ENCODE data around the gene CEP70.

DNA sequence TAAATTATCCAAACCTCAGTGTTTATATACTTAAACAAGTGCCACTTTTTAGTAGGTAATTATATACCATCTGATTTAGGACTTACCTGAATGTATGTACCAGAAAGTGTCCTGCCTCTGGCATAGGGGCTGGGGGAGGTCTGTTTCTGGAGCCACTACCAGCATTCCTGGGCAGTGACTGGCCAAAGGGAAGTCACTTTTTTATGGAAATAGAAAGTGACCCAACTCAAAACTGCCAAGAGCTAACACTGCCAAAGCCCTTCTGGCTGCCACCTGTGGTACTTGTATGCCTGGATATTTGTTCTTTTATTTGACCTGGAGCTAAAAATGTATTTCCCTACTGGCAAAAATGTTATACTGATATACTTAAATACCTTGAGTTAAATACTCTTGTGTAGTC lies 116.9 kb downstream of the CEP70 start:
- TF ChIP-seq, protein P1, sequence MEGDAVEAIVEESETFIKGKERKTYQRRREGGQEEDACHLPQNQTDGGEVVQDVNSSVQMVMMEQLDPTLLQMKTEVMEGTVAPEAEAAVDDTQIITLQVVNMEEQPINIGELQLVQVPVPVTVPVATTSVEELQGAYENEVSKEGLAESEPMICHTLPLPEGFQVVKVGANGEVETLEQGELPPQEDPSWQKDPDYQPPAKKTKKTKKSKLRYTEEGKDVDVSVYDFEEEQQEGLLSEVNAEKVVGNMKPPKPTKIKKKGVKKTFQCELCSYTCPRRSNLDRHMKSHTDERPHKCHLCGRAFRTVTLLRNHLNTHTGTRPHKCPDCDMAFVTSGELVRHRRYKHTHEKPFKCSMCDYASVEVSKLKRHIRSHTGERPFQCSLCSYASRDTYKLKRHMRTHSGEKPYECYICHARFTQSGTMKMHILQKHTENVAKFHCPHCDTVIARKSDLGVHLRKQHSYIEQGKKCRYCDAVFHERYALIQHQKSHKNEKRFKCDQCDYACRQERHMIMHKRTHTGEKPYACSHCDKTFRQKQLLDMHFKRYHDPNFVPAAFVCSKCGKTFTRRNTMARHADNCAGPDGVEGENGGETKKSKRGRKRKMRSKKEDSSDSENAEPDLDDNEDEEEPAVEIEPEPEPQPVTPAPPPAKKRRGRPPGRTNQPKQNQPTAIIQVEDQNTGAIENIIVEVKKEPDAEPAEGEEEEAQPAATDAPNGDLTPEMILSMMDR (IDR thresholded peaks at IDR 0.05) = no peak
- TF ChIP-seq POLR2A (IDR thresholded peaks at IDR 0.05) = no peak
